Erythroblast (primary cell): ENCODE data around the gene PRMT1.

Experiments used
- GATA1 ChIP-seq: IDR thresholded peaks from 2 replicates; pipeline ENCODE4 v1.6.1; 2011; ENCODE audit warnings: low read depth, mild to moderate bottlenecking, control low read depth, low read length, moderate library complexity
- POLR2A ChIP-seq: IDR thresholded peaks from 2 replicates; pipeline ENCODE4 v1.6.1; 2011; ENCODE audit warnings: mild to moderate bottlenecking, low read length

DNA sequence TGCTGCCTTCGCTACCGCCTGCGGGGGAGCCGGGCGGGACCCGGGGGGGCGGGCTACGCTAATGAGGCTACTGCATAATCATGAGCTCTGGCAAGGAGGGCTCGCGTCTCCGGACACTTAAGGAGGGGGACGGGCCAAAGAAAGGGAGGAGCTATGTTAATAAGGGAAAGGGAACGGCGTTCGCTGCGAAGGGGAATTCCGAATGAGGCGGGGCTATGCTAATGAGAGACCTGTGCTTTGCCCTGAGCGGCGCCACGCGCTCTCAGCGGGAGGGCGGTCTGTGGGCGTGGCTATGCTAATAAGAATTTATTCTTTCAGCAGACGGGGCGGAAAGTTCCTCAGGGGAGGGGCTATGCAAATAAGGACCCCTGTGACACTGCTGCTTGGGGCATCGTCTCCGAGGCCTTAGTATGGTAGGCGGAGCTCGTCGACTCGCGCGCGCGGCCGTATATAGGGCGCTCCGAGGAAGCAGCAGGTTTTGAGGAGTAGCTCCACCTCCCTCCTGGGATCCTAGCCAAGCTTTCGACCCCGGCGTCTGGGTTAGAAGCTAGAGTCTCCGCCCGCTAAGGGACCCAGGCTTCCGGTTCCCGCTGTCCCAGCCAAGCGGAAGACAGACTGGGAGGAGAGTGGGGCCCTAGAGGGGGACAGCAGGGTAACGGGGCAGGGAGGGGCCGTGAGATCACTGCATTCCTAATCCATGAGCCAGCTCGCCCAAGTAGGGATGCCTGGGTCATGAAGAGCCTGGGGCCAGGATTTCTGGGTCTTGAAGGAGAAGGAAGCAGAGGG, 36.8 kb upstream of the PRMT1 start, which contains the start of gene RRAS:
- TF ChIP-seq POLR2A (peak; percentile 91), GATA1 (no peak)
